Measurements from ENCODE around the gene CHD2. TPM values are rescaled to one million over a fixed set of nuclear protein-coding genes. Genes with fewer than 3 reads are reported as not detected.

CHD2 gene
- polyA plus RNA-seq, 1 experiment: 62.6 TPM

DNA sequence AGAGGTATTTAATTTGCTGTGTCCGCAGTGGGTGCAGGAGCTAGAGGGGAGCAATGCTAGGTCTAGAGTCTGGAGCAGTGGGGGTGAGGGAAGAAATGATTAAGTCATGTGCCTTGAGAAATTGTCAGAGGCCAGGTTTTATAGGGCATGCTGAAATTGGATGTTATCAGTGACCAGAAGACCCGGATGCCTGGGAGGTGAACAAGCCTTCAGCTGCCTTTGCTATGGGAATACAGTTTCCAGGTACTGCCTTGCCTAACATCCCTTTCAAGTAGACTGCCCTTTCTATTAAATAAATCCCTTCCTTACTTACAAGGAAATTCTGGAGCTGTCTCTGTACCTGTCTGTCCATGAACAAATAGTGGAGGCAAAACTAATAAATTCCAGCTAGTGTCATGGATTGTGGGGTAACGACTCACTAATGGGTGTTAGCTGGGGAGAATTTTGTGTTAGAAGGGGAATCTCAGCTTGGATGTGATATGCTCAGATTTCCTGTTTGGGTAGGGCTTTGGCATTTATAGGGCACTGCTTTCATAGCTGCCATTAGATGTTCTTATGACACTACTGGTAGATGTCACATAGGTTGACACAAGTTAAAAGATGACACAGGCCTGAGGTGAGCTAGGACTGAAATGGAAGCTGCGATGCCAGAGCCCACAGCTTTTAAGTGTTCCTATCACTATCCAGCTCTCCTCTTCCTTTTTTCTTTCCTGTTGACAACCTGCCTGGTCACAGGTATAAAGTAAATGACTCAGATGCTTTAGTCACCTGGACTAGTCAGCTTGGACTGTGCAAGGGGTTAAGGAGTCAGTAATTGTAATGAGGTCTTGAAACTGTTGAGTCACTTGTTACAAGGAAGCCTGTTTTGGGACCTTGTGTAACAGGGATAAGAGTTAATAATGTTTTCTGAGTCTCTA lies 21.3 kb downstream of the CHD2 start:
- Histone ChIP-seq H3K27me3 (ENCODE audit: control insufficient read depth, insufficient read depth, low read length) (no peaks in the 10 kb centered on the region), H3K9me3 (ENCODE audit: control insufficient read depth, insufficient read depth, low read length) (no peaks in the 10 kb centered on the region), H3K4me3 (ENCODE audit: low read depth, low read length) (no peak overlapping the region), H3K27ac (ENCODE audit: low read depth, low read length) (peak overlapping the region; percentile 12)
- ChIA-PET CTCF (interaction anchor here (0.6 to 8.0 kb wide), 7 partner anchors 14 to 207 kb away, joined by 3 to 92 read pairs (median 6); no protein-coding TSS in a partner anchor), POLR2A (interaction anchor here (0.6 to 2.0 kb wide), 6 partner anchors 13 to 124 kb away, joined by 3 to 7 read pairs (median 4); no protein-coding TSS in a partner anchor)
- TF ChIP-seq, protein P1, sequence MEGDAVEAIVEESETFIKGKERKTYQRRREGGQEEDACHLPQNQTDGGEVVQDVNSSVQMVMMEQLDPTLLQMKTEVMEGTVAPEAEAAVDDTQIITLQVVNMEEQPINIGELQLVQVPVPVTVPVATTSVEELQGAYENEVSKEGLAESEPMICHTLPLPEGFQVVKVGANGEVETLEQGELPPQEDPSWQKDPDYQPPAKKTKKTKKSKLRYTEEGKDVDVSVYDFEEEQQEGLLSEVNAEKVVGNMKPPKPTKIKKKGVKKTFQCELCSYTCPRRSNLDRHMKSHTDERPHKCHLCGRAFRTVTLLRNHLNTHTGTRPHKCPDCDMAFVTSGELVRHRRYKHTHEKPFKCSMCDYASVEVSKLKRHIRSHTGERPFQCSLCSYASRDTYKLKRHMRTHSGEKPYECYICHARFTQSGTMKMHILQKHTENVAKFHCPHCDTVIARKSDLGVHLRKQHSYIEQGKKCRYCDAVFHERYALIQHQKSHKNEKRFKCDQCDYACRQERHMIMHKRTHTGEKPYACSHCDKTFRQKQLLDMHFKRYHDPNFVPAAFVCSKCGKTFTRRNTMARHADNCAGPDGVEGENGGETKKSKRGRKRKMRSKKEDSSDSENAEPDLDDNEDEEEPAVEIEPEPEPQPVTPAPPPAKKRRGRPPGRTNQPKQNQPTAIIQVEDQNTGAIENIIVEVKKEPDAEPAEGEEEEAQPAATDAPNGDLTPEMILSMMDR (IDR thresholded peaks at IDR 0.05; ENCODE audit: low read depth, low read length): no peak
- DNase-seq (ENCODE audit: low read depth, low spot score): no peak

DNA sequence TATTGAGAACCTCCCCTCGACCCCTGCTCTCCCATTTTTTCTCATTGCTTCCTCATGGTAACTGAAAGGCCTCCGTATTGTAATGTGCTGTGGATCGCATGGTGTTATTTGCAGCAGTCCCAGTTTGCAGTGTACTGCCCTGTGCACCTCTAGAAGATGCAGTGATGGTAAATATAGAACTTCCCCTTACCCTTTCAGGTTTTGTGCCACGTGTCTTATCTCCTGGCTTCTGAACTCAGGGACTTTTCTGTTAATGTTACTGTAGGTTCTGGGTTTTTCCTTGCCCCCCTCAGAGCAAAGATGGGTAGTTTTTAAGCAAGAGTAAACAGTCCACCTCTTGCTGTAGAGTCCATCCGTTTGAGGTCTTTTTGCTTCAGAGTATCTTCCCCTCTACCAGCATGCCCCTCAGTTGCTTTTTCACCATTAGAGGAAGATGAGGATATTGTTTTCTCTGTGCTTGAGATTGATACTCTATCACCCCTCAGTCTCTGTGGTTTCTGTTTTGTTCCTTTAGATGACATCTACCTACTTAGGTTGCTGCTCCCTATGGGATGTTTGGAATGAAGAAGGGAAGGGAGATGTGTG lies 22.4 kb downstream of the CHD2 start:
- CTCF ChIA-PET: interaction anchor here (0.6 to 8.0 kb wide), 4 partner anchors 15 to 125 kb away, joined by 3 to 92 read pairs (median 30); no protein-coding TSS in a partner anchor
- DNase-seq (ENCODE audit: low read depth, low spot score): no peak
- H3K9me3 ChIP-seq (ENCODE audit: control insufficient read depth, insufficient read depth, low read length): no peaks in the 10 kb centered on the region
- POLR2A ChIA-PET: interaction anchor here (2.0 kb wide), 1 partner anchor 121 kb away, joined by 7 read pairs; no protein-coding TSS in a partner anchor
- TF ChIP-seq, protein P1 (IDR thresholded peaks at IDR 0.05; ENCODE audit: low read depth, low read length): no peak
- no peaks in the 10 kb centered on the region for H3K27me3 ChIP-seq (ENCODE audit: control insufficient read depth, insufficient read depth, low read length)
- no peak overlapping the region for H3K27ac ChIP-seq (ENCODE audit: low read depth, low read length)
- no peak overlapping the region for H3K4me3 ChIP-seq (ENCODE audit: low read depth, low read length)

- Histone ChIP-seq H3K27me3 (ENCODE audit: control insufficient read depth, insufficient read depth, low read length) (no peaks in the 10 kb centered on the region), H3K27ac (ENCODE audit: low read depth, low read length) (no peak overlapping the region), H3K4me3 (ENCODE audit: low read depth, low read length) (no peak overlapping the region), H3K9me3 (ENCODE audit: control insufficient read depth, insufficient read depth, low read length) (no peaks in the 10 kb centered on the region)
- CTCF ChIA-PET: interaction anchor here (8.0 kb wide), 1 partner anchor 127 kb away, joined by 92 read pairs; no protein-coding TSS in a partner anchor
- no peak for DNase-seq (ENCODE audit: low read depth, low spot score)
- TF ChIP-seq, protein P1 (IDR thresholded peaks at IDR 0.05; ENCODE audit: low read depth, low read length): no peak
- POLR2A ChIA-PET: interaction anchor here (0.5 kb wide), 1 partner anchor 11 kb away, joined by 5 read pairs; no protein-coding TSS in a partner anchor
Measured at GRCh38 chr15:92924216-92924615, 24.1 kb downstream of the CHD2 start.

DNA sequence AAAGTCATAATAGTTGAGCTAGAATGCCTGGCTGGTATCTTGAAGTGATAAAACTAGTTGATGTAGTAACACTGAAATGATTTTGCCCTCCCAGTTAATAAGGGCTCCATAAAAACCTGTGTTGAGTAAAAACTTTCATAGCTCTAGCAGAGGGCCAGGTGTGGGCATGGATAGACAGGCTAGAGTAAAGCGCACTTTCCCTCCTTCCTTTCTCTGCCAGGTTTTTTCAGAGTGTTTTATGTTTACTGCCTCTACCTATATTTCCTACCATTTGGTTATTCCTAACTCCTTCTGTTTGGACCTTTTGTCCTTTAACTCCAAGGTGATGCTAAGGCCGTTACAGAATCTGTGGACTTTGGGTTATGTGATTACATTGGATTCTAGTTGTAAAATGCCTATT lies 25.3 kb downstream of the CHD2 start:
- TF ChIP-seq, protein P1 (IDR thresholded peaks at IDR 0.05; ENCODE audit: low read depth, low read length): no peak
- no peak for DNase-seq (ENCODE audit: low read depth, low spot score)
- POLR2A ChIA-PET: interaction anchor here (1.4 kb wide), 1 partner anchor 43 kb away, joined by 3 read pairs; no protein-coding TSS in a partner anchor
- Histone ChIP-seq H3K27ac (ENCODE audit: low read depth, low read length) (no peak overlapping the region), H3K27me3 (ENCODE audit: control insufficient read depth, insufficient read depth, low read length) (no peaks in the 10 kb centered on the region), H3K4me3 (ENCODE audit: low read depth, low read length) (no peak overlapping the region), H3K9me3 (ENCODE audit: control insufficient read depth, insufficient read depth, low read length) (no peaks in the 10 kb centered on the region)
- CTCF ChIA-PET: interaction anchor here (0.7 to 5.7 kb wide), 4 partner anchors 13 to 128 kb away, joined by 3 to 31 read pairs (median 4); no protein-coding TSS in a partner anchor
